Hepatocyte (in vitro differentiated cells): ENCODE data around the gene INTS6.

Source experiments
- EZH2 ChIP-seq: fragments of 200-600 bp; sonication (generic); IDR thresholded peaks from 2 replicates; pipeline ENCODE4 v1.6.1; 2016; ENCODE audit warnings: antibody characterized with exemption, mild to moderate bottlenecking, borderline replicate concordance
- EZH2phosphoT487 ChIP-seq: fragments of 200-600 bp; sonication (generic); IDR thresholded peaks from one replicate; pipeline ENCODE4 v1.6.1; 2018; ENCODE audit warnings: antibody characterized with exemption, mild to moderate bottlenecking, low read depth, moderate library complexity; ENCODE audit not compliant: unreplicated experiment, severe bottlenecking
- TF ChIP-seq, protein P1 (sequence below): fragments of 200-600 bp; sonication (generic); IDR thresholded peaks from 2 replicates; pipeline ENCODE4 v1.5.1; 2016; ENCODE audit warnings: antibody characterized with exemption, mild to moderate bottlenecking; ENCODE audit not compliant: poor library complexity

DNA sequence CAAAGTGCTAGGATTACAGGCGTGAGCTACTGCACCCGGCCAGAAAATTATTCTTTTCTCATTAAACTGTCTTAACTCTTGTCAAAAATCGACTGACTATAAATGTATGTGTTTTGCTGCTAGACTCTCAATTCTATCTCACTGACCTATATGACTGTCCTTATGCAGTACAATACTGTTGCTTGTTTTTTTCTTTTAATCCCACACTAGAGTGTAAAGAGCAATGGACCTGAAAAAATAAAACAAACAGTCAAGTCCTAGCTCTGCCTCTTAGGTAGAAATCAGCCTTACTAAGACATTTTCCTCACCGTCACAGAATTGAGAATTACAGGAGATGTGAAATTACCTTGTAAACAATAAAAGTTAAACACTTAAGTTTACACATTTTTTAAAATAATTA is 35.1 kb downstream of the INTS6 start:
- TF ChIP-seq EZH2phosphoT487: no peak
- TF ChIP-seq, protein P1, sequence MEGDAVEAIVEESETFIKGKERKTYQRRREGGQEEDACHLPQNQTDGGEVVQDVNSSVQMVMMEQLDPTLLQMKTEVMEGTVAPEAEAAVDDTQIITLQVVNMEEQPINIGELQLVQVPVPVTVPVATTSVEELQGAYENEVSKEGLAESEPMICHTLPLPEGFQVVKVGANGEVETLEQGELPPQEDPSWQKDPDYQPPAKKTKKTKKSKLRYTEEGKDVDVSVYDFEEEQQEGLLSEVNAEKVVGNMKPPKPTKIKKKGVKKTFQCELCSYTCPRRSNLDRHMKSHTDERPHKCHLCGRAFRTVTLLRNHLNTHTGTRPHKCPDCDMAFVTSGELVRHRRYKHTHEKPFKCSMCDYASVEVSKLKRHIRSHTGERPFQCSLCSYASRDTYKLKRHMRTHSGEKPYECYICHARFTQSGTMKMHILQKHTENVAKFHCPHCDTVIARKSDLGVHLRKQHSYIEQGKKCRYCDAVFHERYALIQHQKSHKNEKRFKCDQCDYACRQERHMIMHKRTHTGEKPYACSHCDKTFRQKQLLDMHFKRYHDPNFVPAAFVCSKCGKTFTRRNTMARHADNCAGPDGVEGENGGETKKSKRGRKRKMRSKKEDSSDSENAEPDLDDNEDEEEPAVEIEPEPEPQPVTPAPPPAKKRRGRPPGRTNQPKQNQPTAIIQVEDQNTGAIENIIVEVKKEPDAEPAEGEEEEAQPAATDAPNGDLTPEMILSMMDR: no peak
- no peak for TF ChIP-seq EZH2
